K562 (cell line): Measurements from ENCODE around the gene SLC26A8. TPM values are rescaled to one million over a fixed set of nuclear protein-coding genes. Genes with fewer than 3 reads are reported as not detected.

Experiments used
- CSDE1 ChIP-seq, 2 experiments: fragments of 450-650 bp; IDR thresholded peaks; 2 replicates each; pipeline ENCODE4 v1.6.1; 2016; ENCODE audit warnings: mild to moderate bottlenecking in 1 of 2
- MTF1 ChIP-seq: fragments of 250-450 bp; sonication (Bioruptor Pico); IDR thresholded peaks from 2 replicates; pipeline ENCODE4 v1.9.0; 2021; ENCODE audit warnings: moderate library complexity, mild to moderate bottlenecking, inconsistent platforms, borderline replicate concordance
- NRF1 ChIP-seq, 2 experiments: fragments of 450-650 bp; IDR thresholded peaks in 1 of 2; conservative IDR thresholded peaks in 1 of 2; 2 replicates each; pipeline ENCODE4 v1.6.1; 2014; ENCODE audit warnings: mild to moderate bottlenecking in 2 of 2
- POLR2AphosphoS2 ChIP-seq: IDR thresholded peaks from 2 replicates; pipeline ENCODE4 v1.6.1; 2012; ENCODE audit warnings: low read length, improper control_type of control experiment
- RBM22 ChIP-seq: fragments of 200-400 bp; formaldehyde crosslinking; IDR thresholded peaks from 2 replicates; pipeline ENCODE4 v1.6.1; 2018; ENCODE audit warnings: low read length, low read depth; ENCODE audit not compliant: poor library complexity, severe bottlenecking
- SREBF1 ChIP-seq: fragments of 150-350 bp; IDR thresholded peaks from 2 replicates; pipeline ENCODE4 v1.6.1; 2014; ENCODE audit warnings: antibody characterized with exemption, low read depth, low read length, borderline replicate concordance
- ZNF347 ChIP-seq: fragments of 450-650 bp; formaldehyde crosslinking; IDR thresholded peaks from 2 replicates; pipeline ENCODE4 v1.4.0; 2020; ENCODE audit warnings: low read depth, mild to moderate bottlenecking, moderate library complexity
- polyA plus RNA-seq, 8 experiments: library from polyadenylated mRNA; depleted of rRNA in 4 of 8; stranded (reverse) in 5 of 8; unstranded in 3 of 8; fragments of >200 nt; fragmentation: Nextera tagmentation in 2 of 8; fragmentation: Illumina TruSeq in 1 of 8; extraction: Ambion mirVana in 2 of 8; extraction: Trizol in 1 of 8; gene quantifications; 2 replicates each; pipeline versions ENCODE4 v1.2.1 to v1.2.3, GENCODE V29; 2011 to 2014; ENCODE audit warnings: inconsistent platforms in 1 of 8, missing spikeins in 1 of 8
- total RNA-seq, 7 experiments: library from RNA; depleted of rRNA in 6 of 7; stranded (reverse); fragments of >200 nt in 6 of 7; fragmentation: Illumina TruSeq in 2 of 7; extraction: Trizol in 2 of 7; gene quantifications; 2 replicates each; pipeline versions ENCODE4 v1.2.1 to v1.2.3, GENCODE V29; 2011 to 2021; ENCODE audit warnings: low replicate concordance in 1 of 7
- TF ChIP-seq, protein P1 (sequence below): fragments of 250-450 bp; sonication (Bioruptor Pico); IDR thresholded peaks from 2 replicates; pipeline ENCODE4 v1.8.0; 2021; ENCODE audit warnings: moderate library complexity, mild to moderate bottlenecking, inconsistent platforms
- TF ChIP-seq, protein P2 (sequence below): fragments of 450-650 bp; IDR thresholded peaks from 2 replicates; pipeline ENCODE4 v1.6.1; 2016; ENCODE audit warnings: antibody characterized with exemption
- TF ChIP-seq, protein P3 (sequence below): sonication (generic); formaldehyde crosslinking; IDR thresholded peaks from 2 replicates; pipeline ENCODE4 v1.8.0; 2023; ENCODE audit warnings: missing genetic modification reagents, mild to moderate bottlenecking, borderline replicate concordance
- TF ChIP-seq, protein P4 (sequence below): fragments of 250-450 bp; sonication (Bioruptor Pico); IDR thresholded peaks from 2 replicates; pipeline ENCODE4 v1.4.0; 2020; ENCODE audit warnings: borderline replicate concordance
- TF ChIP-seq, protein P5 (sequence below): sonication (generic); formaldehyde crosslinking; IDR thresholded peaks from 2 replicates; pipeline ENCODE4 v1.8.0; 2023; ENCODE audit warnings: mild to moderate bottlenecking, missing genetic modification reagents

Gene SLC26A8
- total and polyA plus RNA-seq, 9 of the 15 experiments (the other 6 are each of a cell fraction or from before 2014, with no cell fraction given), result not detected

DNA sequence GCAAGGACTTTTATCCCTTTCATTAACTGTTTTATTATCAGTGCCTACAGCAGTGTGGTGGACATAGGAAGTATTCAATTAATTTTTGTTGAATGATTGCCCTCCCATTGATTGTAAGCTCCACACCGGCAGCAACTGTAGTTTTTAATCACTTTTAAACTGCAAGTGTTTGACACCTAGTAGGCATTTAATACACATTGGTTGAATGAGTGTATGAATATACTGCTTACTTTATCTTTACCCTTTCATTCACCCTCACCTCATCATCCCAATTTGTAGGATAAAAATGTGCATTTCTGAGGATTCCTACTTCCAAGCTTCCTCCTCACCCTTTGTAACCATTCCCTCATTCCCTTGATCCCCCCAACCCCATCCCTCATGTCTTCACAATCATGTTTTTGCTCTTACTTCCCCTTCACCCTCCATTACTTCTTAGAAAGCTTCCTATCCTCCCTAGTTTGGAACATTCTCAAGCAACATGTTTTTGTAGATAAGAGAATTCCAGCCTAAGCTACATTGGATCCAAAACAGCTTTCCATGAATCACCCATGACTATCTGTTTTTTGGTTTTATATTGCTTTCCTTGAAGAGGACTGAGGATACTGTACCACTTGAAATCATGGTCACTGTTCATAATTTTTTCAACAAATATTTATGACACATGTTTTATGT, 955 bp upstream of the SLC26A8 start (continued):
- TF ChIP-seq, protein P1, sequence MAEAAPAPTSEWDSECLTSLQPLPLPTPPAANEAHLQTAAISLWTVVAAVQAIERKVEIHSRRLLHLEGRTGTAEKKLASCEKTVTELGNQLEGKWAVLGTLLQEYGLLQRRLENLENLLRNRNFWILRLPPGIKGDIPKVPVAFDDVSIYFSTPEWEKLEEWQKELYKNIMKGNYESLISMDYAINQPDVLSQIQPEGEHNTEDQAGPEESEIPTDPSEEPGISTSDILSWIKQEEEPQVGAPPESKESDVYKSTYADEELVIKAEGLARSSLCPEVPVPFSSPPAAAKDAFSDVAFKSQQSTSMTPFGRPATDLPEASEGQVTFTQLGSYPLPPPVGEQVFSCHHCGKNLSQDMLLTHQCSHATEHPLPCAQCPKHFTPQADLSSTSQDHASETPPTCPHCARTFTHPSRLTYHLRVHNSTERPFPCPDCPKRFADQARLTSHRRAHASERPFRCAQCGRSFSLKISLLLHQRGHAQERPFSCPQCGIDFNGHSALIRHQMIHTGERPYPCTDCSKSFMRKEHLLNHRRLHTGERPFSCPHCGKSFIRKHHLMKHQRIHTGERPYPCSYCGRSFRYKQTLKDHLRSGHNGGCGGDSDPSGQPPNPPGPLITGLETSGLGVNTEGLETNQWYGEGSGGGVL (CRISPR knock-in tag), result no peak
- no peak for TF ChIP-seq NRF1 (conservative IDR thresholded peaks at IDR 0.05 in 1 of 2, IDR thresholded peaks at IDR 0.05 in 1 of 2)
- TF ChIP-seq, protein P2, sequence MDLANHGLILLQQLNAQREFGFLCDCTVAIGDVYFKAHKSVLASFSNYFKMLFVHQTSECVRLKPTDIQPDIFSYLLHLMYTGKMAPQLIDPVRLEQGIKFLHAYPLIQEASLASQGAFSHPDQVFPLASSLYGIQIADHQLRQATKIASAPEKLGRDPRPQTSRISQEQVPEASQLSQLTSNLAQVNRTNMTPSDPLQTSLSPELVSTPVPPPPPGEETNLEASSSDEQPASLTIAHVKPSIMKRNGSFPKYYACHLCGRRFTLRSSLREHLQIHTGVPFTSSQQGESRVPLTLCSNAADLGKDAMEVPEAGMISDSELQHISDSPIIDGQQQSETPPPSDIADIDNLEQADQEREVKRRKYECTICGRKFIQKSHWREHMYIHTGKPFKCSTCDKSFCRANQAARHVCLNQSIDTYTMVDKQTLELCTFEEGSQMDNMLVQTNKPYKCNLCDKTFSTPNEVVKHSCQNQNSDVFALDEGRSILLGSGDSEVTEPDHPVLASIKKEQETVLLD, result peak; percentile 66; the same call in 1 of the 2 replicates
- TF ChIP-seq ZNF347 (CRISPR knock-in tag), result no peak
- TF ChIP-seq RBM22, result no peak
- TF ChIP-seq, protein P3, sequence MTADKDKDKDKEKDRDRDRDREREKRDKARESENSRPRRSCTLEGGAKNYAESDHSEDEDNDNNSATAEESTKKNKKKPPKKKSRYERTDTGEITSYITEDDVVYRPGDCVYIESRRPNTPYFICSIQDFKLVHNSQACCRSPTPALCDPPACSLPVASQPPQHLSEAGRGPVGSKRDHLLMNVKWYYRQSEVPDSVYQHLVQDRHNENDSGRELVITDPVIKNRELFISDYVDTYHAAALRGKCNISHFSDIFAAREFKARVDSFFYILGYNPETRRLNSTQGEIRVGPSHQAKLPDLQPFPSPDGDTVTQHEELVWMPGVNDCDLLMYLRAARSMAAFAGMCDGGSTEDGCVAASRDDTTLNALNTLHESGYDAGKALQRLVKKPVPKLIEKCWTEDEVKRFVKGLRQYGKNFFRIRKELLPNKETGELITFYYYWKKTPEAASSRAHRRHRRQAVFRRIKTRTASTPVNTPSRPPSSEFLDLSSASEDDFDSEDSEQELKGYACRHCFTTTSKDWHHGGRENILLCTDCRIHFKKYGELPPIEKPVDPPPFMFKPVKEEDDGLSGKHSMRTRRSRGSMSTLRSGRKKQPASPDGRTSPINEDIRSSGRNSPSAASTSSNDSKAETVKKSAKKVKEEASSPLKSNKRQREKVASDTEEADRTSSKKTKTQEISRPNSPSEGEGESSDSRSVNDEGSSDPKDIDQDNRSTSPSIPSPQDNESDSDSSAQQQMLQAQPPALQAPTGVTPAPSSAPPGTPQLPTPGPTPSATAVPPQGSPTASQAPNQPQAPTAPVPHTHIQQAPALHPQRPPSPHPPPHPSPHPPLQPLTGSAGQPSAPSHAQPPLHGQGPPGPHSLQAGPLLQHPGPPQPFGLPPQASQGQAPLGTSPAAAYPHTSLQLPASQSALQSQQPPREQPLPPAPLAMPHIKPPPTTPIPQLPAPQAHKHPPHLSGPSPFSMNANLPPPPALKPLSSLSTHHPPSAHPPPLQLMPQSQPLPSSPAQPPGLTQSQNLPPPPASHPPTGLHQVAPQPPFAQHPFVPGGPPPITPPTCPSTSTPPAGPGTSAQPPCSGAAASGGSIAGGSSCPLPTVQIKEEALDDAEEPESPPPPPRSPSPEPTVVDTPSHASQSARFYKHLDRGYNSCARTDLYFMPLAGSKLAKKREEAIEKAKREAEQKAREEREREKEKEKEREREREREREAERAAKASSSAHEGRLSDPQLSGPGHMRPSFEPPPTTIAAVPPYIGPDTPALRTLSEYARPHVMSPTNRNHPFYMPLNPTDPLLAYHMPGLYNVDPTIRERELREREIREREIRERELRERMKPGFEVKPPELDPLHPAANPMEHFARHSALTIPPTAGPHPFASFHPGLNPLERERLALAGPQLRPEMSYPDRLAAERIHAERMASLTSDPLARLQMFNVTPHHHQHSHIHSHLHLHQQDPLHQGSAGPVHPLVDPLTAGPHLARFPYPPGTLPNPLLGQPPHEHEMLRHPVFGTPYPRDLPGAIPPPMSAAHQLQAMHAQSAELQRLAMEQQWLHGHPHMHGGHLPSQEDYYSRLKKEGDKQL (CRISPR knock-in tag), result no peak
- TF ChIP-seq CSDE1 (IDR thresholded peaks at IDR 0.05), result no peak
- TF ChIP-seq POLR2AphosphoS2, result no peak
- no peak for TF ChIP-seq MTF1
- TF ChIP-seq, protein P4, sequence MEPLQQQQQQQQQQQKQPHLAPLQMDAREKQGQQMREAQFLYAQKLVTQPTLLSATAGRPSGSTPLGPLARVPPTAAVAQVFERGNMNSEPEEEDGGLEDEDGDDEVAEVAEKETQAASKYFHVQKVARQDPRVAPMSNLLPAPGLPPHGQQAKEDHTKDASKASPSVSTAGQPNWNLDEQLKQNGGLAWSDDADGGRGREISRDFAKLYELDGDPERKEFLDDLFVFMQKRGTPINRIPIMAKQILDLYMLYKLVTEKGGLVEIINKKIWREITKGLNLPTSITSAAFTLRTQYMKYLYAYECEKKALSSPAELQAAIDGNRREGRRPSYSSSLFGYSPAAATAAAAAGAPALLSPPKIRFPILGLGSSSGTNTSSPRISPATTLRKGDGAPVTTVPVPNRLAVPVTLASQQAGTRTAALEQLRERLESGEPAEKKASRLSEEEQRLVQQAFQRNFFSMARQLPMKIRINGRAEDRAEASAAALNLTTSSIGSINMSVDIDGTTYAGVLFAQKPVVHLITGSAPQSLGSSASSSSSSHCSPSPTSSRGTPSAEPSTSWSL (CRISPR knock-in tag), result no peak
- no peak for TF ChIP-seq SREBF1
- TF ChIP-seq, protein P5, sequence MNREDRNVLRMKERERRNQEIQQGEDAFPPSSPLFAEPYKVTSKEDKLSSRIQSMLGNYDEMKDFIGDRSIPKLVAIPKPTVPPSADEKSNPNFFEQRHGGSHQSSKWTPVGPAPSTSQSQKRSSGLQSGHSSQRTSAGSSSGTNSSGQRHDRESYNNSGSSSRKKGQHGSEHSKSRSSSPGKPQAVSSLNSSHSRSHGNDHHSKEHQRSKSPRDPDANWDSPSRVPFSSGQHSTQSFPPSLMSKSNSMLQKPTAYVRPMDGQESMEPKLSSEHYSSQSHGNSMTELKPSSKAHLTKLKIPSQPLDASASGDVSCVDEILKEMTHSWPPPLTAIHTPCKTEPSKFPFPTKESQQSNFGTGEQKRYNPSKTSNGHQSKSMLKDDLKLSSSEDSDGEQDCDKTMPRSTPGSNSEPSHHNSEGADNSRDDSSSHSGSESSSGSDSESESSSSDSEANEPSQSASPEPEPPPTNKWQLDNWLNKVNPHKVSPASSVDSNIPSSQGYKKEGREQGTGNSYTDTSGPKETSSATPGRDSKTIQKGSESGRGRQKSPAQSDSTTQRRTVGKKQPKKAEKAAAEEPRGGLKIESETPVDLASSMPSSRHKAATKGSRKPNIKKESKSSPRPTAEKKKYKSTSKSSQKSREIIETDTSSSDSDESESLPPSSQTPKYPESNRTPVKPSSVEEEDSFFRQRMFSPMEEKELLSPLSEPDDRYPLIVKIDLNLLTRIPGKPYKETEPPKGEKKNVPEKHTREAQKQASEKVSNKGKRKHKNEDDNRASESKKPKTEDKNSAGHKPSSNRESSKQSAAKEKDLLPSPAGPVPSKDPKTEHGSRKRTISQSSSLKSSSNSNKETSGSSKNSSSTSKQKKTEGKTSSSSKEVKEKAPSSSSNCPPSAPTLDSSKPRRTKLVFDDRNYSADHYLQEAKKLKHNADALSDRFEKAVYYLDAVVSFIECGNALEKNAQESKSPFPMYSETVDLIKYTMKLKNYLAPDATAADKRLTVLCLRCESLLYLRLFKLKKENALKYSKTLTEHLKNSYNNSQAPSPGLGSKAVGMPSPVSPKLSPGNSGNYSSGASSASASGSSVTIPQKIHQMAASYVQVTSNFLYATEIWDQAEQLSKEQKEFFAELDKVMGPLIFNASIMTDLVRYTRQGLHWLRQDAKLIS (CRISPR knock-in tag), result no peak
